Activated CD8-positive, alpha-beta T cell treated with anti-CD3 and anti-CD28 coated beads for 36 hours (primary cell): ENCODE measurements around the gene ESRRB. TPM values are rescaled to one million over a fixed set of nuclear protein-coding genes. Genes with fewer than 3 reads are reported as not detected.

ENCODE experiments used
- ATAC-seq: fragments of 200-7000 bp; cut with Tn5 transposase; one replicate; pipeline ENCODE4 v1.10.0; 2021; ENCODE audit warnings: mild to moderate bottlenecking, moderate library complexity
- CTCF ChIA-PET: fragments of 350-600 bp; sonication (Branson Sonifier 250); formaldehyde crosslinking; loops from one replicate; lab custom pipeline; 2021; ENCODE audit warnings: antibody characterized with exemption; lab: Charles Lee
- POLR2A ChIA-PET: fragments of 350-600 bp; sonication (Branson Sonifier 250); formaldehyde crosslinking; loops from one replicate; lab custom pipeline; 2021; ENCODE audit warnings: antibody characterized with exemption; lab: Charles Lee
- DNase-seq: peaks from one replicate; pipeline ENCODE4 v3.0.0-alpha.2; 2020
- H3K27ac Mint-ChIP-seq: one replicate; pipeline ENCODE4 v1.8.0; 2021; ENCODE audit warnings: mild to moderate bottlenecking, mixed read lengths
- H3K27me3 Mint-ChIP-seq: one replicate; pipeline ENCODE4 v1.8.0; 2021; ENCODE audit warnings: mixed read lengths
- H3K36me3 Mint-ChIP-seq: one replicate; pipeline ENCODE4 v1.8.0; 2021; ENCODE audit warnings: low read depth, mixed read lengths
- H3K4me1 Mint-ChIP-seq: one replicate; pipeline ENCODE4 v1.8.0; 2021; ENCODE audit warnings: low read depth, mixed read lengths
- H3K4me3 Mint-ChIP-seq: one replicate; pipeline ENCODE4 v1.8.0; 2021; ENCODE audit warnings: mild to moderate bottlenecking, moderate library complexity, mixed read lengths
- H3K9me3 Mint-ChIP-seq: one replicate; pipeline ENCODE4 v1.8.0; 2021; ENCODE audit warnings: mixed read lengths
- intact Hi-C: fragments of 100-400 bp; cut with micrococcal nuclease; formaldehyde crosslinking; loops from one replicate; pipeline ENCODE4 v1.10.0; 2022
- total RNA-seq, 2 experiments: library from RNA; stranded (reverse); gene quantifications; one replicate each; pipeline ENCODE4 v1.2.3, GENCODE V29; 2021
- TF ChIP-seq, protein P1 (sequence below): fragments of 200-600 bp; IDR thresholded peaks from one replicate; pipeline ENCODE4 v1.8.0; 2022; ENCODE audit warnings: antibody characterized with exemption, mild to moderate bottlenecking

Gene ESRRB
- total RNA-seq, 2 experiments from 2014 or later, result 0.18 to 0.27 TPM

DNA sequence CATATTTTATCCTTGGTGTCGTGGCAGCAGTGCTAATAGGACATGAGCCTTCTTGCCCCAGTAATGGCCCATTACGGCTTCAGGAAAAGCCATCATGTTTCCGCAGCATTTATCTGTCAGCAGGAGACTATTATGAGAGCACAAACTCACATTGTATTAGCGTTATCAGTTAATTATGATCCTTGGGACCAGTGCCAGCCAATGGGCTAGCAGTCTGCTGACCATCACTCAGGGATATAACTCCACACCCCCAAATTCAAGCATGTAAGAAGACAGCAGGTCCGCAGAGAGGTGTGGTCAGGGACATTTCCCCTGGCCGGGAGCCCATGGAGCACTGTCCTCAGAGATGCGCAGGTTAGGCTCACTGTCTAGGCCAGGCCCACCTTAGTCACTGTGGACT lies 4.9 kb upstream of the ESRRB start:
- CTCF ChIA-PET, result interaction anchor here (2.0 kb wide), 1 partner anchor 16 kb away, joined by 7 read pairs; no protein-coding TSS in a partner anchor
- ATAC-seq (no peak), DNase-seq (no peak)
- Mint-ChIP-seq H3K4me3 (no peak overlapping the region), H3K9me3 (no peaks in the 10 kb centered on the region), H3K27me3 (peaks cover 23% of the 10 kb centered on the region), H3K27ac (no peak overlapping the region), H3K4me1 (no peaks in the 10 kb centered on the region), H3K36me3 (no peaks in the 10 kb centered on the region)
- TF ChIP-seq, protein P1, sequence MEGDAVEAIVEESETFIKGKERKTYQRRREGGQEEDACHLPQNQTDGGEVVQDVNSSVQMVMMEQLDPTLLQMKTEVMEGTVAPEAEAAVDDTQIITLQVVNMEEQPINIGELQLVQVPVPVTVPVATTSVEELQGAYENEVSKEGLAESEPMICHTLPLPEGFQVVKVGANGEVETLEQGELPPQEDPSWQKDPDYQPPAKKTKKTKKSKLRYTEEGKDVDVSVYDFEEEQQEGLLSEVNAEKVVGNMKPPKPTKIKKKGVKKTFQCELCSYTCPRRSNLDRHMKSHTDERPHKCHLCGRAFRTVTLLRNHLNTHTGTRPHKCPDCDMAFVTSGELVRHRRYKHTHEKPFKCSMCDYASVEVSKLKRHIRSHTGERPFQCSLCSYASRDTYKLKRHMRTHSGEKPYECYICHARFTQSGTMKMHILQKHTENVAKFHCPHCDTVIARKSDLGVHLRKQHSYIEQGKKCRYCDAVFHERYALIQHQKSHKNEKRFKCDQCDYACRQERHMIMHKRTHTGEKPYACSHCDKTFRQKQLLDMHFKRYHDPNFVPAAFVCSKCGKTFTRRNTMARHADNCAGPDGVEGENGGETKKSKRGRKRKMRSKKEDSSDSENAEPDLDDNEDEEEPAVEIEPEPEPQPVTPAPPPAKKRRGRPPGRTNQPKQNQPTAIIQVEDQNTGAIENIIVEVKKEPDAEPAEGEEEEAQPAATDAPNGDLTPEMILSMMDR, result no peak
- POLR2A ChIA-PET, result no interaction called here
- intact Hi-C loops, result no loop called here

DNA sequence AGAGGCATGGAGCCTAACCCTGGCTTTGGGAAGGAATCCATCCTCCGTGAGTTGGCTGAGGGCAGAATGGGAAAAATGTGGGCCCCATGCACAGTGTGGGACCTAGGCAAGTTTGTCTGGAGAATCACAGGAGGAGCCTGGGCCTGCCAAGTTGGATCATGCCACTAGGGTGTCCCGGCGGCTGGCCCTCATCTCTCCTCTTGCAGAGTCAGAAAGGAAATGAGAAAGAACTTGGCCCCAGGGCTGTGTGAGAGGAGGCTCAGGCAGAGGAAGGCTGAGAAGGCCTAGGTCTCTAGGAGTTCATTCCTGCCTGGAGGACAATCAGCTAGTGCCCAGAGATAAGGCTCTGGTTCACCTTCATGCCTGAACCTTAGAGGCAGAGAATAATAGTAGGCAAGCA lies 2.5 kb upstream of the ESRRB start:
- Mint-ChIP-seq H3K36me3 (no peaks in the 10 kb centered on the region), H3K9me3 (no peaks in the 10 kb centered on the region), H3K27ac (no peak overlapping the region), H3K4me1 (peaks cover 5% of the 10 kb centered on the region), H3K4me3 (no peak overlapping the region), H3K27me3 (peaks cover 36% of the 10 kb centered on the region)
- ChIA-PET POLR2A (interaction anchor here (0.6 kb wide), 1 partner anchor 212 kb away, joined by 3 read pairs; no protein-coding TSS in a partner anchor), CTCF (no interaction called here)
- intact Hi-C loops, result no loop called here
- TF ChIP-seq, protein P1, result no peak
- DNase-seq (no peak), ATAC-seq (no peak)

DNA sequence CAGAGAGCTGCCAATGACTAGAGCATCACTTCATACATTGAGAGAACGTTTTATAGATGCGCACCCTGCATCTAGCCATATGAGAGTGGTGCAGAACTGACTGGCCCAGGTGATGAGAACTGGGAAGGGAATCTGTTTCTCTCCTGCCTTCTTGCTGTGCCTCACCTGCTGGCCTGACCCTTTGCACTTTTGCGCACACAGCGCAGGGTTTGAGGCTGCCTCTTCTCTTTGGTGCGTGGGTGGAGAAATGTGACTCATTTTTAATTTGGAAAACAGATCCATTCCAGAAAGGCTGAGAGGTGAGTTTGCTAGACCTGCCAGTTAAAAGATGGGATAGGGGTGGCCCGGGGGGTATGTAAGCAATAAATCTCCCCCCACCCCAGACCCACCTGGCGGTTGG lies 453 bp upstream of the ESRRB start:
- no peak for ATAC-seq
- Mint-ChIP-seq H3K4me1 (peaks cover 5% of the 10 kb centered on the region), H3K27ac (no peak overlapping the region), H3K4me3 (no peak overlapping the region), H3K27me3 (peaks cover 49% of the 10 kb centered on the region), H3K9me3 (no peaks in the 10 kb centered on the region), H3K36me3 (no peaks in the 10 kb centered on the region)
- POLR2A ChIA-PET, result no interaction called here
- intact Hi-C loops, result no loop called here
- TF ChIP-seq, protein P1, result no peak
- CTCF ChIA-PET, result no interaction called here
- no peak for DNase-seq

DNA sequence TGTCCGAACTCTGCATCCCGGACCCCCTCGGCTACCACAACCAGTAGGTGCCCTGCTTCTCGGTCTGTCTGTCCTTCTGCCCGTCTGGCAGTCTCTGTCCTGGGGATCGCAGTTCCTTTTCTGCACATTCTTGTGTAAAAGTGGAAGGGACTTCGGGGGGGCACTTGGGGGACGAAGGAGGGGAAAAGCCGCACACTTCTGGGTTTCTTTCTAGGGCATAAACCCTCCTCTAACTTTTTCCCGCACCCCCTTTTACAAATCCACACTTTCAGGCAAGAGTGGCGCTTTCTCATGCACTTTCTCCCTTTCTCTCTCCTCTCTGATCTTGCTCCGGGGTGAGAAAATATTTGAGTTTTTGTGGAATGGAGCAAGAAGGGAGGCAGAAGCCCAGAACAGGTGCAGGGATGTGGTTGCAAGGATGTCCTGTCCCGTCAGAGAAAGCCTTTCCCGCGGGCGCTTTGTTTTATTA lies 506 bp downstream of the ESRRB start:
- no peak overlapping the region for H3K4me3 Mint-ChIP-seq
- H3K27ac Mint-ChIP-seq, result no peak overlapping the region
- intact Hi-C loops, result no loop called here
- ATAC-seq (no peak), DNase-seq (no peak)
- peaks cover 5% of the 10 kb centered on the region for H3K4me1 Mint-ChIP-seq
- ChIA-PET POLR2A (no interaction called here), CTCF (interaction anchor here (0.6 kb wide), 1 partner anchor 343 kb away, joined by 3 read pairs; no protein-coding TSS in a partner anchor)
- peaks cover 53% of the 10 kb centered on the region for H3K27me3 Mint-ChIP-seq
- H3K9me3 Mint-ChIP-seq, result no peaks in the 10 kb centered on the region
- TF ChIP-seq, protein P1, result no peak
- H3K36me3 Mint-ChIP-seq, result no peaks in the 10 kb centered on the region

DNA sequence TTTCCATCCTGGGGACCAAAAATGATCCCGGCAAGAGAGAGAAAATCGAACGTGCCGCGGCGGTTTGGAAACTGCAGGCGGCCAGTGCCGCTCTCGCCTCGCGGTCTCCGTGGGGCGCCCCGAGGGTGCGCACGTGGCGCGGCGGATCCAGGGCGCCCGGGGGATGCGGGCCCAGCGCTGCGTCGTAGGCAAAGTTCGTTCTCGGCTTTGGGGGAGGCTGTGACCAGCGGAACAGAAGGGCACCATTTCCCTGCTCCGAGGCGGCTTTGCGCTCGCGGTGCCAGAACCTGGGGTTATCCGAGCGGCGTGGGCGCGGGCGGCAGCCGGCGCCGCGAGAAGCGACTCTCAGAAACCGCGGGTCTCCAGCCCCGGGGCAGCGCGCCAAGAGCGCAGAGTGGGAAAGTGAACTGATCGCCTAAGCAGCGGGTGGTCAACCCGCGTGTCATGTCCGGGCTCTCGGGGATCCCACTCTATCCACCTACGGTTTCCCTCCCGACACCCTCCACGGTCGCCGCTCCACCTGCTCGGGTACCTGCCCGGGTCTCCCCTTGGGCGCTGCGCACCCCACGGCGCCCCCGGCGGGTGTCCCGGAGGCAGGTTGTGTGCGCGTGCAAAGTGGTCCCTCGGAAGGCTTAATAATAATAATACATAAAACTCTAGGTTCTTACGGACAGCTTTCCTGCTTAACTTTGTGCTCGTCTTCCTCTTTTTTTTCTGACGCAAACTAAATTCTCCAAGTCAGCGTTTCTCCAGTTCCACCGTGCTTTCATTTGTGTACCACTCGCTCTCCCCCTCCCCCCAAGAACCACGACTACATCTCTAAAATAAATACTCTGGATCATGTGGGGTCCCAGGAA lies 1.2 kb downstream of the ESRRB start:
- no peaks in the 10 kb centered on the region for H3K9me3 Mint-ChIP-seq
- POLR2A ChIA-PET, result no interaction called here
- DNase-seq (no peak), ATAC-seq (no peak)
- H3K4me1 Mint-ChIP-seq, result peaks cover 5% of the 10 kb centered on the region
- H3K36me3 Mint-ChIP-seq, result no peaks in the 10 kb centered on the region
- peaks cover 57% of the 10 kb centered on the region for H3K27me3 Mint-ChIP-seq
- intact Hi-C loops, result no loop called here
- H3K27ac Mint-ChIP-seq, result no peak overlapping the region
- CTCF ChIA-PET, result interaction anchor here (2.1 kb wide), 1 partner anchor 10 kb away, joined by 14 read pairs; no protein-coding TSS in a partner anchor
- no peak overlapping the region for H3K4me3 Mint-ChIP-seq
- TF ChIP-seq, protein P1, result no peak
